Vagina (tissue), 2 donors: ENCODE measurements around the gene FKBP15. TPM values are rescaled to one million over a fixed set of nuclear protein-coding genes. Genes with fewer than 3 reads are reported as not detected.

Experiments
- DNase-seq, 2 donors: peaks; one replicate each; pipeline ENCODE4 v3.0.0-alpha.2; 2017; ENCODE audit errors: extremely low spot score in 2 of 2
- H3K27ac ChIP-seq: fragments of 200-600 bp; sonication (generic); one replicate; pipeline ENCODE4 v1.5.1; 2019
- H3K27me3 ChIP-seq: fragments of 200-600 bp; sonication (generic); one replicate; pipeline ENCODE4 v1.5.1; 2019
- H3K36me3 ChIP-seq, 2 donors: fragments of 200-600 bp; sonication (generic); one replicate each; pipeline ENCODE4 v1.5.1; 2017 to 2019
- H3K4me1 ChIP-seq: fragments of 200-600 bp; sonication (generic); one replicate; pipeline ENCODE4 v1.5.1; 2019
- H3K4me3 ChIP-seq, 2 donors: fragments of 200-600 bp; sonication (generic); 1 replicate in 1 of 2; 2 replicates in 1 of 2; pipeline ENCODE4 v1.5.1; 2016 to 2019
- H3K9me3 ChIP-seq: fragments of 200-600 bp; sonication (generic); one replicate; pipeline ENCODE4 v1.5.1; 2019
- CTCF ChIP-seq, 3 experiments: fragments of 450-650 bp in 2 of 3; fragments of 200-600 bp in 1 of 3; sonication (generic) in 1 of 3; IDR thresholded peaks; one replicate each; pipeline ENCODE4 v1.5.1; 2017 to 2019; ENCODE audit warnings: antibody characterized with exemption in 3 of 3, mild to moderate bottlenecking in 2 of 3, moderate library complexity in 2 of 3
- POLR2A ChIP-seq, 2 donors: fragments of 450-650 bp; IDR thresholded peaks; one replicate each; pipeline ENCODE4 v1.6.1; 2017; ENCODE audit warnings: antibody characterized with exemption in 2 of 2, mild to moderate bottlenecking in 2 of 2, moderate library complexity in 2 of 2
- POLR2AphosphoS5 ChIP-seq, 2 donors: sonication (generic); formaldehyde crosslinking; IDR thresholded peaks; one replicate each; pipeline ENCODE4 v1.9.0; 2017; ENCODE audit warnings: antibody characterized with exemption in 2 of 2, mild to moderate bottlenecking in 2 of 2, low read depth in 1 of 2; ENCODE audit not compliant: insufficient read depth in 1 of 2
- intact Hi-C: fragments of 100-400 bp; cut with DNase I; formaldehyde crosslinking; loops from one replicate; pipeline ENCODE4 v1.15.1; 2023
- total RNA-seq: library from RNA; depleted of rRNA; stranded (reverse); fragments of >200 nt; gene quantifications from one replicate; pipeline ENCODE4 v1.2.3, GENCODE V29; 2016

Gene FKBP15
- total RNA-seq, 1 donor from 2014 or later, result 28.7 TPM

GRCh38 chr9:113216406-113216805 is 4.7 kb downstream of the FKBP15 start:
- DNase-seq, result no peak
- TF ChIP-seq POLR2AphosphoS5 (IDR thresholded peaks at IDR 0.05; ENCODE audit: insufficient read depth in 1 of 2, low read depth in 1 of 2), result no peak
- TF ChIP-seq CTCF (IDR thresholded peaks at IDR 0.05), result no peak
- TF ChIP-seq POLR2A (IDR thresholded peaks at IDR 0.05), result no peak
- H3K4me1 ChIP-seq, result peaks cover 19% of the 10 kb centered on the region
- H3K9me3 ChIP-seq, result no peaks in the 10 kb centered on the region
- H3K36me3 ChIP-seq, result no peaks in the 10 kb centered on the region
- H3K4me3 ChIP-seq, result no peak overlapping the region
- intact Hi-C loops, result no loop called here
- no peak overlapping the region for H3K27ac ChIP-seq
- no peaks in the 10 kb centered on the region for H3K27me3 ChIP-seq

GRCh38 chr9:113215132-113215531 is 5.9 kb downstream of the FKBP15 start:
- Histone ChIP-seq H3K36me3 (peaks cover 0 to 6% of the 10 kb centered on the region in 2 donors), H3K4me3 (no peak overlapping the region), H3K27me3 (no peaks in the 10 kb centered on the region), H3K9me3 (no peaks in the 10 kb centered on the region), H3K27ac (no peak overlapping the region), H3K4me1 (peaks cover 14% of the 10 kb centered on the region)
- no peak for TF ChIP-seq POLR2A (IDR thresholded peaks at IDR 0.05)
- TF ChIP-seq POLR2AphosphoS5 (IDR thresholded peaks at IDR 0.05; ENCODE audit: insufficient read depth in 1 of 2, low read depth in 1 of 2), result no peak
- TF ChIP-seq CTCF (IDR thresholded peaks at IDR 0.05), result no peak
- intact Hi-C loops, result no loop called here
- no peak for DNase-seq

GRCh38 chr9:113210815-113211214 is 10.3 kb downstream of the FKBP15 start:
- no peak for DNase-seq
- no peaks in the 10 kb centered on the region for H3K4me1 ChIP-seq
- intact Hi-C loops, result no loop called here
- H3K27ac ChIP-seq, result no peak overlapping the region
- H3K4me3 ChIP-seq, result no peak overlapping the region
- TF ChIP-seq CTCF (IDR thresholded peaks at IDR 0.05), result no peak
- no peak for TF ChIP-seq POLR2AphosphoS5 (IDR thresholded peaks at IDR 0.05; ENCODE audit: insufficient read depth in 1 of 2, low read depth in 1 of 2)
- no peak for TF ChIP-seq POLR2A (IDR thresholded peaks at IDR 0.05)
- H3K27me3 ChIP-seq, result no peaks in the 10 kb centered on the region
- H3K9me3 ChIP-seq, result no peaks in the 10 kb centered on the region
- peaks cover 0 to 38% of the 10 kb centered on the region in 2 donors for H3K36me3 ChIP-seq

GRCh38 chr9:113205861-113206260 is 15.2 kb downstream of the FKBP15 start:
- Histone ChIP-seq H3K9me3 (no peaks in the 10 kb centered on the region), H3K27ac (no peak overlapping the region), H3K4me3 (no peak overlapping the region), H3K27me3 (no peaks in the 10 kb centered on the region), H3K4me1 (no peaks in the 10 kb centered on the region), H3K36me3 (peaks cover 0 to 62% of the 10 kb centered on the region in 2 donors)
- DNase-seq, result no peak
- TF ChIP-seq CTCF (IDR thresholded peaks at IDR 0.05), result no peak
- TF ChIP-seq POLR2AphosphoS5 (IDR thresholded peaks at IDR 0.05; ENCODE audit: insufficient read depth in 1 of 2, low read depth in 1 of 2), result no peak
- TF ChIP-seq POLR2A (IDR thresholded peaks at IDR 0.05), result no peak
- intact Hi-C loops, result no loop called here

- no peaks in the 10 kb centered on the region for H3K9me3 ChIP-seq
- intact Hi-C loops, result no loop called here
- no peak for DNase-seq
- H3K4me1 ChIP-seq, result no peaks in the 10 kb centered on the region
- H3K36me3 ChIP-seq, result peaks cover 0 to 59% of the 10 kb centered on the region in 2 donors
- H3K27me3 ChIP-seq, result no peaks in the 10 kb centered on the region
- H3K27ac ChIP-seq, result no peak overlapping the region
- no peak overlapping the region for H3K4me3 ChIP-seq
- TF ChIP-seq POLR2A (IDR thresholded peaks at IDR 0.05) (no peak), CTCF (IDR thresholded peaks at IDR 0.05) (no peak), POLR2AphosphoS5 (IDR thresholded peaks at IDR 0.05; ENCODE audit: insufficient read depth in 1 of 2, low read depth in 1 of 2) (no peak)
Measured at GRCh38 chr9:113205432-113205831, 15.6 kb downstream of the FKBP15 start.
